ENCODE data around the gene ZNF423. TPM values are rescaled to one million over a fixed set of nuclear protein-coding genes. Genes with fewer than 3 reads are reported as not detected.

The ZNF423 gene
- total RNA-seq, 1 experiment from 2014 or later = 0.20 TPM

GRCh38 chr16:49658531-49658930 is 197.4 kb downstream of the ZNF423 start:
- intact Hi-C loops (cut with micrococcal nuclease; ENCODE audit: unreplicated experiment) = no loop called here
- Histone ChIP-seq H3K4me1 (no peaks in the 10 kb centered on the region), H3K36me3 (ENCODE audit: control insufficient read depth, insufficient read depth, low read length) (no peaks in the 10 kb centered on the region), H3K4me3 (ENCODE audit: low read depth, low read length) (no peak overlapping the region), H3K27me3 (replicated peaks; ENCODE audit: control insufficient read depth, insufficient read depth, low read length) (no peaks in the 10 kb centered on the region; the same call in 1 of the 2 replicates), H3K9me3 (no peaks in the 10 kb centered on the region)
- Mint-ChIP-seq H3K27ac (ENCODE audit: unreplicated experiment) (no peak overlapping the region), H3K4me1 (ENCODE audit: low read depth, unreplicated experiment) (no peaks in the 10 kb centered on the region), H3K4me3 (ENCODE audit: unreplicated experiment) (no peak overlapping the region), H3K9me3 (ENCODE audit: unreplicated experiment) (no peaks in the 10 kb centered on the region), H3K27me3 (ENCODE audit: insufficient read depth, unreplicated experiment) (peaks cover 10% of the 10 kb centered on the region), H3K36me3 (ENCODE audit: insufficient read depth, unreplicated experiment) (no peaks in the 10 kb centered on the region)
- ChIA-PET POLR2A (no interaction called here), CTCF (no interaction called here)
- no TSS peak for BruUV-seq (replicated peaks)
- no peak for DNase-seq
- TF ChIP-seq CTCF (IDR thresholded peaks at IDR 0.05; ENCODE audit: insufficient read depth in 1 of 2, low read depth in 1 of 2, low read length in 1 of 2, severe bottlenecking in 1 of 2, unreplicated experiment in 1 of 2) = no peak

GRCh38 chr16:49657736-49658465 is 198.0 kb downstream of the ZNF423 start:
- Mint-ChIP-seq H3K4me3 (ENCODE audit: unreplicated experiment) (no peak overlapping the region), H3K27ac (ENCODE audit: unreplicated experiment) (no peak overlapping the region), H3K4me1 (ENCODE audit: low read depth, unreplicated experiment) (no peaks in the 10 kb centered on the region), H3K9me3 (ENCODE audit: unreplicated experiment) (no peaks in the 10 kb centered on the region), H3K27me3 (ENCODE audit: insufficient read depth, unreplicated experiment) (peaks cover 10% of the 10 kb centered on the region), H3K36me3 (ENCODE audit: insufficient read depth, unreplicated experiment) (no peaks in the 10 kb centered on the region)
- intact Hi-C loops (cut with micrococcal nuclease; ENCODE audit: unreplicated experiment) = no loop called here
- BruUV-seq (replicated peaks) = no TSS peak
- Histone ChIP-seq H3K36me3 (ENCODE audit: control insufficient read depth, insufficient read depth, low read length) (no peaks in the 10 kb centered on the region), H3K27me3 (replicated peaks; ENCODE audit: control insufficient read depth, insufficient read depth, low read length) (no peaks in the 10 kb centered on the region; the same call in 1 of the 2 replicates), H3K9me3 (no peaks in the 10 kb centered on the region), H3K4me1 (no peaks in the 10 kb centered on the region), H3K4me3 (ENCODE audit: low read depth, low read length) (no peak overlapping the region)
- ChIA-PET CTCF (no interaction called here), POLR2A (no interaction called here)
- no peak for TF ChIP-seq CTCF (IDR thresholded peaks at IDR 0.05; ENCODE audit: insufficient read depth in 1 of 2, low read depth in 1 of 2, low read length in 1 of 2, severe bottlenecking in 1 of 2, unreplicated experiment in 1 of 2)
- DNase-seq = no peak

DNA sequence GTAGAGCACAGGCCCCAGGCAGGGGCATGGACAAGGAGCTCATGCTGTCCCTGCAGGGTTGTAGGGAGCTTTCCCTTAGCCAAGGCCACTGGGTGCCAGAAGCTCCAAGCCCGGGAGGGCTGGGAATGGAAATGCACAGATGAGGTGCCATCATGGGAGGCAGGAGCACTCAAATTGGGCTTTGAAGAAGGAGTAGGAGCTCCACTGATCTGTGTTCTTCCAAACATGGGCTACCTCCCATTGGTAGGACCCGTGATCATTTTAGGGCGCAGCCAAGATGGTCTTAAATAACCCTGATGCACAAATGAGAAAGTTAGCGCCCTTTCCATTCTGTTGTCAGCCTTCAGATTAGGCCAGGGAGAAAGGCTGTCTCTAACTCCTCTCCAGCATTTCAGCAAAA is 201.5 kb downstream of the ZNF423 start:
- POLR2A ChIA-PET = no interaction called here

More for the DNA sequence above, 201.5 kb downstream of the ZNF423 start:
- no TSS peak for BruUV-seq (replicated peaks)
- Mint-ChIP-seq H3K9me3 (ENCODE audit: unreplicated experiment) (peaks cover 4% of the 10 kb centered on the region), H3K4me1 (ENCODE audit: low read depth, unreplicated experiment) (no peaks in the 10 kb centered on the region), H3K4me3 (ENCODE audit: unreplicated experiment) (no peak overlapping the region), H3K36me3 (ENCODE audit: insufficient read depth, unreplicated experiment) (no peaks in the 10 kb centered on the region), H3K27me3 (ENCODE audit: insufficient read depth, unreplicated experiment) (peaks cover 3% of the 10 kb centered on the region), H3K27ac (ENCODE audit: unreplicated experiment) (no peak overlapping the region)
- Histone ChIP-seq H3K36me3 (ENCODE audit: control insufficient read depth, insufficient read depth, low read length) (no peaks in the 10 kb centered on the region), H3K4me3 (ENCODE audit: low read depth, low read length) (no peak overlapping the region), H3K27me3 (replicated peaks; ENCODE audit: control insufficient read depth, insufficient read depth, low read length) (no peaks in the 10 kb centered on the region), H3K9me3 (no peaks in the 10 kb centered on the region), H3K4me1 (no peaks in the 10 kb centered on the region)
- CTCF ChIA-PET = interaction anchor here (0.6 kb wide), 1 partner anchor 1856 kb away, joined by 4 read pairs; no protein-coding TSS in a partner anchor
- no peak for DNase-seq
- intact Hi-C loops (cut with micrococcal nuclease; ENCODE audit: unreplicated experiment) = no loop called here
- TF ChIP-seq CTCF (IDR thresholded peaks at IDR 0.05; ENCODE audit: insufficient read depth in 1 of 2, low read depth in 1 of 2, low read length in 1 of 2, severe bottlenecking in 1 of 2, unreplicated experiment in 1 of 2) = no peak
